HCT116 (cell line): ENCODE results near the gene CALML6.

ENCODE experiments used
- EGR1 ChIP-seq: IDR thresholded peaks from 2 replicates; pipeline ENCODE4 v1.6.1; 2012; ENCODE audit warnings: low read depth
- JUND ChIP-seq: IDR thresholded peaks from 2 replicates; pipeline ENCODE4 v1.6.1; 2012
- POLR2A ChIP-seq: IDR thresholded peaks from 2 replicates; pipeline ENCODE4 v1.7.0; 2011; ENCODE audit warnings: borderline replicate concordance; ENCODE audit not compliant: insufficient read depth, insufficient read length; ENCODE audit errors: extremely low read depth
- RAD21 ChIP-seq: IDR thresholded peaks from 2 replicates; pipeline ENCODE4 v1.6.1; 2012; ENCODE audit warnings: low read depth, mild to moderate bottlenecking
- YY1 ChIP-seq: IDR thresholded peaks from 2 replicates; pipeline ENCODE4 v1.6.1; 2011; ENCODE audit warnings: low read length, low read depth, moderate library complexity, mild to moderate bottlenecking; ENCODE audit not compliant: insufficient replicate concordance; ENCODE audit errors: extremely low read depth
- TF ChIP-seq, protein P1 (sequence below), 3 experiments: fragments of 200-600 bp in 1 of 3; sonication (generic) in 1 of 3; IDR thresholded peaks in 2 of 3; conservative IDR thresholded peaks in 1 of 3; 2 replicates each; pipeline ENCODE4 v1.5.1; 2012 to 2017; ENCODE audit warnings: low read depth in 2 of 3, low read length in 2 of 3, antibody characterized with exemption in 1 of 3, borderline replicate concordance in 1 of 3, control low read depth in 1 of 3, mild to moderate bottlenecking in 1 of 3, mixed read lengths in 1 of 3, mixed run types in 1 of 3, moderate library complexity in 1 of 3; ENCODE audit not compliant: insufficient read depth in 1 of 3

DNA sequence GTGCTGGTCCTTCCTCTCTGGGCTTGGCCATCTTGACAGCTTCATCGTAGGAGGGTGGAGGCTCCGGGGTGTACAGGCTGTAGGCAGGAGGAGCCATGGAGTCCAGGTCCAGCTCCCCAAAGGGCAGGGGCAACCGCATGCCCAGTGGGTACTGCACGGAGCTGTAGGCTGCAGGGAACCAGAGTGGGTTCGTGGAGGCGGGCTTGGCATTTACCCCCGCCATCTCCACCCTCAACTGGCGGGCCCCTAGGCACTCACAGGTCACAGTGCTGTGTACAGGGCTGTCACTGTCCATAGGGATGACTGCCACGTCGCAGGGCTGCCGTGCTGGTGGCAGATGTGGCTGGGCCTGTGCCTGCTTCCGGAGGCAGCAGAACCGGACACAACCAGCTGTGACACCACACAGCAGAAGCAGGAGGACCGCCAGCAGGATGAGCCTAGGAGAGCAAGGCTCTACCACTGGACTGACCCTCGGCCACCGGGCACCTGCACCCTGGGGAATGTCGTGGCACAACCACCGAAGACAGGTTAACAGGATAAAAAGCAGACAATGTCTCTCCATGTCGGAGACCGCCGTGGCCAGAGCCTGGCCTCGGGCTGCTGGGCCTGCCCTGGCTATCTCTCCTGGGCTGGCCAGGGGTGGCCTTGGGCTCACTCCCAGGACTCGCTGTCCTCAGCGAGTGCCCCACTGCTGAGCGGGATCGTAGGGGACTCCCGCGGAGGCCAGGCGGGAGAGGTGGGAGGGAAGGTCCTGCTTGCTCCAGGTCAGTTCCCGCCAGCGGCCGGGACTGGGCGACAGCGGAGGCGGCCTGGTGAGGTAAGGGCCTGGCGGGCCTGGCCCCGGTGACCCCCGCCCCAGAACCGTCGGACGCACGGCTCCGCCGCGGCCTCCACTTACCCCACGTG, 3.2 kb downstream of the CALML6 start:
- TF ChIP-seq POLR2A (no peak), JUND (no peak), EGR1 (no peak), RAD21 (no peak), YY1 (no peak)
- TF ChIP-seq, protein P1, sequence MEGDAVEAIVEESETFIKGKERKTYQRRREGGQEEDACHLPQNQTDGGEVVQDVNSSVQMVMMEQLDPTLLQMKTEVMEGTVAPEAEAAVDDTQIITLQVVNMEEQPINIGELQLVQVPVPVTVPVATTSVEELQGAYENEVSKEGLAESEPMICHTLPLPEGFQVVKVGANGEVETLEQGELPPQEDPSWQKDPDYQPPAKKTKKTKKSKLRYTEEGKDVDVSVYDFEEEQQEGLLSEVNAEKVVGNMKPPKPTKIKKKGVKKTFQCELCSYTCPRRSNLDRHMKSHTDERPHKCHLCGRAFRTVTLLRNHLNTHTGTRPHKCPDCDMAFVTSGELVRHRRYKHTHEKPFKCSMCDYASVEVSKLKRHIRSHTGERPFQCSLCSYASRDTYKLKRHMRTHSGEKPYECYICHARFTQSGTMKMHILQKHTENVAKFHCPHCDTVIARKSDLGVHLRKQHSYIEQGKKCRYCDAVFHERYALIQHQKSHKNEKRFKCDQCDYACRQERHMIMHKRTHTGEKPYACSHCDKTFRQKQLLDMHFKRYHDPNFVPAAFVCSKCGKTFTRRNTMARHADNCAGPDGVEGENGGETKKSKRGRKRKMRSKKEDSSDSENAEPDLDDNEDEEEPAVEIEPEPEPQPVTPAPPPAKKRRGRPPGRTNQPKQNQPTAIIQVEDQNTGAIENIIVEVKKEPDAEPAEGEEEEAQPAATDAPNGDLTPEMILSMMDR (IDR thresholded peaks at IDR 0.05 in 2 of 3, conservative IDR thresholded peaks at IDR 0.05 in 1 of 3; ENCODE audit: borderline replicate concordance in 1 of 3, insufficient read depth in 1 of 3, low read depth in 2 of 3, low read length in 2 of 3) = no peak
